NCI-H2196 treated with DMSO at 0.1 percent for 48 hours (cell line): ENCODE results near the gene MYO5A.
"Not testable (repeated sequence)": the region's sequence is repeated elsewhere in the genome, so short reads cannot be mapped to it uniquely, and the experiment has no call there.

Experiments
- DNase-seq: peaks from one replicate; lab custom pipeline; 2025; ENCODE audit not compliant: unreplicated experiment; lab: John Stamatoyannopoulos, UW

Gene MYO5A

GRCh38 chr15:52528564-52529340 lies at the start of gene MYO5A:
Gene MYO5A (minus strand): TSS chr15:52528880. CDS start chr15:52528806, 74 bp downstream.
- peak; percentile 15 for DNase-seq

- DNase-seq = no peak
Measured at GRCh38 chr15:52576692-52577091, 48.0 kb upstream of the MYO5A start.

GRCh38 chr15:52575573-52575972 lies 46.9 kb upstream of the MYO5A start:
- DNase-seq = not testable (repeated sequence)

- DNase-seq = no peak
Measured at GRCh38 chr15:52575072-52575471, 46.4 kb upstream of the MYO5A start.

- DNase-seq = not testable (repeated sequence)
Measured at GRCh38 chr15:52574623-52575022, 45.9 kb upstream of the MYO5A start.

GRCh38 chr15:52568601-52569585 lies 40.2 kb upstream of the MYO5A start, which contains the start of gene ARPP19:
Gene ARPP19 (minus strand): TSS chr15:52569030. CDS start chr15:52568892, 138 bp downstream.
- peak; percentile 67 for DNase-seq

DNA sequence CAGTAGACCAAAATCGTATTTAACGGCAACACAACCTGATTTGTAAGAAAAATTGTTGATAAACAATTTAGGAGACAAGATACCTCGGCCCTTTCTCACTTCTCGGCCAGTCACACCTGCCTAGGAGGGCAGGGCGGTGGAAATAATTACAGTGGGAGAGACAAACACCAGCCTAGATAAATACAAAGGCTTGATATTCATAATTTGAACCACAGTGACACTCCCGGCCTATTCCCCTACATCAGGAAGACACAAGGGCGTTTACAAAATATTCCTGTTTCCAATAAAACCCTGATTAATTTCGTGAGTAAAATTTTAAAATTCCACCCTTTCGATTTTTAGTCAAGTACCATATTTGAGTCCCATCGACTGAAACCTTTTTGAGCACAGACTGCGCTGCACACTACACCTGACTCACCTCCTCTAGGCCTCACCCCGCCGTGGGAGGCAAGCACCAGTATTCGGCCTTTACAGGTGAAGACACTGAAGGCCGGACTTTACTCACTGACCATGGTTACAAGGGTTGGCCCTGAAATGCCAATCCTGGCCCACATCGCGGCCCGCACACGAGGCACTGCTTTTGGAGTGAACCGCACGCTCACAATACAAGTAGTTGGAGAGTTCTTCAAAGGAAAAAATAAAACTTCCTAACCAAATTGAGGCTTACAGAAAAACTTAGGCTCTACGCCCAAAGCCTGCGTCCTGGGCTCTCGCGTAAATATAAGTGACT lies 39.4 kb upstream of the MYO5A start:
- no peak for DNase-seq

DNA sequence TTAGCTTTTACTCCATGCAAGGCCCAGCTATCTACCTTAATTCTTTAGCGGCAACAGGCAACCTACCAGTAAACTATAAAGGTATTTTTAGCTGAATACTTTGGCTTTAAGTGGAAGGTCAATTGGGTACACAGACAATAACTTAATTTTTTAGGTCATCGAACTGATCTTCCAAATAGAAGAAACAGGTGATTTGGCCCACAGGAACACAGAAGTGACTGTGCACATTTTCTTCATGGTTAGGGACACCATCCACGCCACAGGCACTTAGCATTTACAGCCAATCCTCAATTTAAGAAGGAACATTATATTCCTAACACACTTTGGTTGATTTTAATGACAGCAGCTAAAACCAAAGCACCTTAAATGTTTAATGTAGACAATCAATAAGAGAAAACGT lies 38.2 kb upstream of the MYO5A start:
- DNase-seq = no peak

DNA sequence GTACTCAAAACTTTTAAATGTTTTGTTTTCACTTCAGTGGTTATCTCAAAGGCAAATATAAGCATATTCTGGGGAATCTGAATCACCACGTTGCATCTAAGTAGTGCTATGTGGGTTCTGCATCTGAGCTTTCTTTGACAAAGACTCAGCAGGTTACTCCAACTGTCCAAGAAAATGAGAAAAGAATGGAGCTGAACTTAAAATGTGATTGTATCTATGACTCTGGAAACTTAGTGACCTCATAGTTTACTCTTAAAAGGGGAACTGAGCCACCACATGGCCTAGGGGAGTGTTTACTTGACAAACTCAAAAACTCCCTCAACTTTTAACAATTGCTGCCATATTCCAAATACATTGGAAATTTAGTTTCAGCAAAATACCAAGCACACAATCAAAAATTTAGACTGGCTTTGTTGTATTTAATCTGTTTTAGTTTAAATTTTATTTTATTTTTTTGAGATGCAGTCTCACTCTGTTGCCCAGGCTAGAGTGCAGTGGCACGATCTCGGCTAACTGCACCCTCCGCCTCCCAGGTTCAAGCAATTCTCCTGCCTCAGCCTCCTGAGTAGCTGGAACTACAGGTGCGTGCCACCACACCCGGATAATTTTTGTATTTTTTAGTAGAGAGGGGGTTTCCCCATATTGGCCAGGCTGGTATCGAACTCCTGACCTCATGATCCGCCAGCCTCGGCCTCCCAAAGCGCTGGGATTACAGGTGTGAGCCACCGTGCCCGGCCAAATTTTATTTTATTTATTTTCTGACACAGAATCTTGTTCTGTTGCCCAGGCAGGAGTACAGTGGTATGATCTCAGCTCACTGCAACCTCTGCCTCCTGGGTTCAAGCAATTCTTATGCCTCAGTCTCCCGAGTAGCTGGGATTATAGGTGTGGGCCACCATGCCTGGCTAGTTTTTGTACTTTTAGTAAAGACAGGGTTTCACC lies 37.0 kb upstream of the MYO5A start:
- not testable (repeated sequence) for DNase-seq

DNA sequence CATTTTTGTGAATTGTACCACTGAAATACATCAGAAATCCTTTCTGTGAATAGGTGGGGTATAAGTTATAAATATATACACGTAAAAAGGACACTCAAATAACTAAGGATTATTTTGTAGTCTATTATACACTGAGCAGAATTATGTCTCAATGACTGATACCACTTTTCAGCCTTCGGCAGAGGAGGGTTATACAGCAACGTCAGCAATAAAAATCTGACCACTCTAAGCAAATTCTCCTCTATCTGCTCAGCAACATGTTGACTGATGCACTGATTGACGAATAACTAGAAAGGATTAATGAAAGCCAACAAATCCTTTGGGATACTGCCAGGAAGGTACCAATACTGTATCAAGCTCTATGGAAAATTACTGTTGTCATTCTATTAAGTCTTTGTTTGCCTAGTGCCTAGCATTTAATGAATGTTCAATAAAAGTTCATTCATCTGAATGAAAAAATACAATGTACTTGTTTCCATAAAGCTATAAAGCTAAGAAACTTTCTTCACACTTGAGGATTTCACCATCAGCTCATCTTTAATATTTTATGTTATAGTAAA lies 34.9 kb upstream of the MYO5A start:
- DNase-seq = no peak

- DNase-seq = no peak
Measured at GRCh38 chr15:52559575-52559974, 30.9 kb upstream of the MYO5A start.

DNA sequence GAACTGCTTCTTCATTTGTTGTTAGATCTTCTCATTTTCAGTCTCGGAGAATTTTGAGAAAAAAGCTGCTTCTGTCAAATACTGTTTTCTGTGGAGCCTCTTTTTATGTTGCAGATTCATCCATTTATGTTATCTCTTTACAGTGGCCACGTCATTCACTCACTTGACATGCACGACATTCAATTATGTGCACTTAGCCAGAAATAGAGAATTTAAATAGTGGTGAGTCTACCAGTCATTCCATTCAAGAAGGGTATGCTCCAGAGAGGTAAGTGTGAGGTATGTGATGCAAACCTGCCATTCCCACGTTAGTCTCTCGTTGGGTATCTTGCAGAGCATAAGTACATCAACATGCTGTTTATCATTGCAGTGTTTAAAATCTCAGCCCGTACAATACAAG lies 30.3 kb upstream of the MYO5A start:
- DNase-seq = no peak

- no peak for DNase-seq
Measured at GRCh38 chr15:52558196-52558595, 29.5 kb upstream of the MYO5A start.

DNA sequence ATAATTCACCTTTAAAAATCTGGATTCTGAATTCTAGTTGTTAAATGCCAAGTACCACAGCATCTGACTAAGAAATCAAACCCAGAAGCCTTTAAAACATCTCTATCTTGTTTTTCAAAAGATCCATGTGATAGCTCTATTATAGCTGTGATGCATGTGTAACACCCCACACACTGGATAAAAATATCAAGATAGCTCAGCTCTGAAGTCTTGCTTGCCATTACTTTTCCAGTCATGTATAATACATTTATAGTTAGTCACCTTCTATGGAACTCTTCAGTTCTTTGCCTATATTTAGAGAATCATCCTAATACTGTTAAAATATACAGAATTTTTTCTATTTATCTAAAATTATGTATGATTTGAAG lies 28.6 kb upstream of the MYO5A start:
- no peak for DNase-seq

GRCh38 chr15:52556524-52557273 lies 28.0 kb upstream of the MYO5A start:
- no peak for DNase-seq

- no peak for DNase-seq
Measured at GRCh38 chr15:52552303-52552702, 23.6 kb upstream of the MYO5A start.

DNA sequence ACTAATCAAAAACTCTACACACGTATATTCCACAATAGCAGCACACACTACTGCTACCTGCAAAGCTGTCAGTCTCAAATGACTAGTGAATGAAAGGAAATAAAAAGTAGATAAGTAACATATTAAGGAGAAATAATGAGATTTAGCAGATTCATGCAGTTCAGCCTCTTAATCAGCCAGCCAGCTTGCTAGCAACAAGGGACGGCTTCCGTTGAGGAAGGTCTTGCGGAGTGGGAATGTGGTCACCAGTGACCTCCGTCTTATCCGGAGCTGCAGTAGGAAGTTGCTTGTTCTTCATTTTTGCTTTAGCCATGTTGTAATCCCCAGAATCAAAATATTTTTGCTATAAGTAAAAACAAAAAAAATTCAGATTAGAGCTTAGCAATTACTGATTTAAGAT lies 23.1 kb upstream of the MYO5A start:
- DNase-seq = no peak

GRCh38 chr15:52551186-52551585 lies 22.5 kb upstream of the MYO5A start:
- not testable (repeated sequence) for DNase-seq
